Measurements from ENCODE around the gene SLC9A7.
A peak's percentile ranks its signal among the peaks of the same experiment; 100 is the strongest.

SLC9A7 gene

DNA sequence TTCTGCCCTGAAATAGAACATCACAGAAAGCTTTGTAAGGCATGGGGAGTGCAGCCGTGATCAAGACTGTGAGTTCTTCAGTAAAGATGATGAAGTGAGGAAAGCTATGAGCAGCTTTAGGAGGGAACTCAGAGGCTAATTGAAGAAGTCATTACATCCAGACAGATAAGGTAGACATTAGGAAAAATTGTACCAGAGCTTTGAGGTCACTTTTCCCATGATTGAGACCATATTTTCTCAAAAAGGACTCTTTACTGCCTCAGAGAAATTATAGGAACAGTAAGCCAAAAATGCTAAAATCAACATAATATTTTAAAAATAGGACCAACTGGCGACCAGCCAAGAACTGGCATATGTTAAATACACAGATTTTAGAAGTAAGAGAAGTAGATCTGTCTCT, 174.2 kb downstream of the SLC9A7 start (continued):
- TF ChIP-seq, protein P1, sequence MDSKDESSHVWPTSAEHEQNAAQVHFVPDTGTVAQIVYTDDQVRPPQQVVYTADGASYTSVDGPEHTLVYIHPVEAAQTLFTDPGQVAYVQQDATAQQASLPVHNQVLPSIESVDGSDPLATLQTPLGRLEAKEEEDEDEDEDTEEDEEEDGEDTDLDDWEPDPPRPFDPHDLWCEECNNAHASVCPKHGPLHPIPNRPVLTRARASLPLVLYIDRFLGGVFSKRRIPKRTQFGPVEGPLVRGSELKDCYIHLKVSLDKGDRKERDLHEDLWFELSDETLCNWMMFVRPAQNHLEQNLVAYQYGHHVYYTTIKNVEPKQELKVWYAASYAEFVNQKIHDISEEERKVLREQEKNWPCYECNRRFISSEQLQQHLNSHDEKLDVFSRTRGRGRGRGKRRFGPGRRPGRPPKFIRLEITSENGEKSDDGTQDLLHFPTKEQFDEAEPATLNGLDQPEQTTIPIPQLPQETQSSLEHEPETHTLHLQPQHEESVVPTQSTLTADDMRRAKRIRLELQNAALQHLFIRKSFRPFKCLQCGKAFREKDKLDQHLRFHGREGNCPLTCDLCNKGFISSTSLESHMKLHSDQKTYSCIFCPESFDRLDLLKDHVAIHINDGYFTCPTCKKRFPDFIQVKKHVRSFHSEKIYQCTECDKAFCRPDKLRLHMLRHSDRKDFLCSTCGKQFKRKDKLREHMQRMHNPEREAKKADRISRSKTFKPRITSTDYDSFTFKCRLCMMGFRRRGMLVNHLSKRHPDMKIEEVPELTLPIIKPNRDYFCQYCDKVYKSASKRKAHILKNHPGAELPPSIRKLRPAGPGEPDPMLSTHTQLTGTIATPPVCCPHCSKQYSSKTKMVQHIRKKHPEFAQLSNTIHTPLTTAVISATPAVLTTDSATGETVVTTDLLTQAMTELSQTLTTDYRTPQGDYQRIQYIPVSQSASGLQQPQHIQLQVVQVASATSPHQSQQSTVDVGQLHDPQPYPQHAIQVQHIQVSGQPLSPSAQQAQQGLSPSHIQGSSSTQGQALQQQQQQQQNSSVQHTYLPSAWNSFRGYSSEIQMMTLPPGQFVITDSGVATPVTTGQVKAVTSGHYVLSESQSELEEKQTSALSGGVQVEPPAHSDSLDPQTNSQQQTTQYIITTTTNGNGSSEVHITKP (tag by site-specific recombination; IDR thresholded peaks at IDR 0.05), result no peak
- no peak for TF ChIP-seq ZNF514 (tag by site-specific recombination; IDR thresholded peaks at IDR 0.05)
- TF ChIP-seq, protein P2, sequence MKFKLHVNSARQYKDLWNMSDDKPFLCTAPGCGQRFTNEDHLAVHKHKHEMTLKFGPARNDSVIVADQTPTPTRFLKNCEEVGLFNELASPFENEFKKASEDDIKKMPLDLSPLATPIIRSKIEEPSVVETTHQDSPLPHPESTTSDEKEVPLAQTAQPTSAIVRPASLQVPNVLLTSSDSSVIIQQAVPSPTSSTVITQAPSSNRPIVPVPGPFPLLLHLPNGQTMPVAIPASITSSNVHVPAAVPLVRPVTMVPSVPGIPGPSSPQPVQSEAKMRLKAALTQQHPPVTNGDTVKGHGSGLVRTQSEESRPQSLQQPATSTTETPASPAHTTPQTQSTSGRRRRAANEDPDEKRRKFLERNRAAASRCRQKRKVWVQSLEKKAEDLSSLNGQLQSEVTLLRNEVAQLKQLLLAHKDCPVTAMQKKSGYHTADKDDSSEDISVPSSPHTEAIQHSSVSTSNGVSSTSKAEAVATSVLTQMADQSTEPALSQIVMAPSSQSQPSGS (tag by site-specific recombination; IDR thresholded peaks at IDR 0.05; ENCODE audit: low read depth), result no peak
- no peak for TF ChIP-seq ZNF660 (tag by site-specific recombination; IDR thresholded peaks at IDR 0.05)
- TF ChIP-seq, protein P3, sequence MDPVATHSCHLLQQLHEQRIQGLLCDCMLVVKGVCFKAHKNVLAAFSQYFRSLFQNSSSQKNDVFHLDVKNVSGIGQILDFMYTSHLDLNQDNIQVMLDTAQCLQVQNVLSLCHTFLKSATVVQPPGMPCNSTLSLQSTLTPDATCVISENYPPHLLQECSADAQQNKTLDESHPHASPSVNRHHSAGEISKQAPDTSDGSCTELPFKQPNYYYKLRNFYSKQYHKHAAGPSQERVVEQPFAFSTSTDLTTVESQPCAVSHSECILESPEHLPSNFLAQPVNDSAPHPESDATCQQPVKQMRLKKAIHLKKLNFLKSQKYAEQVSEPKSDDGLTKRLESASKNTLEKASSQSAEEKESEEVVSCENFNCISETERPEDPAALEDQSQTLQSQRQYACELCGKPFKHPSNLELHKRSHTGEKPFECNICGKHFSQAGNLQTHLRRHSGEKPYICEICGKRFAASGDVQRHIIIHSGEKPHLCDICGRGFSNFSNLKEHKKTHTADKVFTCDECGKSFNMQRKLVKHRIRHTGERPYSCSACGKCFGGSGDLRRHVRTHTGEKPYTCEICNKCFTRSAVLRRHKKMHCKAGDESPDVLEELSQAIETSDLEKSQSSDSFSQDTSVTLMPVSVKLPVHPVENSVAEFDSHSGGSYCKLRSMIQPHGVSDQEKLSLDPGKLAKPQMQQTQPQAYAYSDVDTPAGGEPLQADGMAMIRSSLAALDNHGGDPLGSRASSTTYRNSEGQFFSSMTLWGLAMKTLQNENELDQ (tag by site-specific recombination; IDR thresholded peaks at IDR 0.05; ENCODE audit: low read depth), result no peak
- TF ChIP-seq ZNF121 (tag by site-specific recombination; IDR thresholded peaks at IDR 0.05), result no peak

DNA sequence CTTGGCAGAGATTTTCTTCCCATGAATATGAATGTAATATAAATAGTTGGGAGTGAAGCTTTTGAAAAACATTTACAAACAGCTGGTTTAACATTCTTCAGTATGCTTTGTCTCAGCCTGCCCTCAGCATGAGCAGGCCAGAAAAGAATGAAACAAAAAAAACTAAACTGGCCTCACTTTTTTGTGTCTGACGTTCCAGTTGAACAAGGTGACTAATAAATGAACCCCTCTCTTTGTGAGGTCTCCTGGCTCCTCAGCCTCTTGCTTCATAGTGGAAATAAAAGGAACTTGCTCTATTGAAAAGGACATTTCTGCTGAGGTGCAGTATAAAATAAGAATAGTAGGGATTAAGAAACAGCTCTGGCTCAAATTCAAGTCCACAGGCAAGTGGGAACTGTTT, 176.0 kb downstream of the SLC9A7 start:
- Histone ChIP-seq H3K36me3 (ENCODE audit: control insufficient read depth in 2 of 2, insufficient read depth in 1 of 2, low read length in 2 of 2) (no peaks in the 10 kb centered on the region; a peak in 1 of 3 replicates), H3K4me1 (ENCODE audit: control insufficient read depth, insufficient read depth, low read length) (no peaks in the 10 kb centered on the region), H3K4me3 (ENCODE audit: low read depth, low read length) (no peak overlapping the region), H3K27ac (ENCODE audit: extremely low read depth, low read depth, low read length) (no peak overlapping the region), H3K9me3 (ENCODE audit: control insufficient read depth, insufficient read depth, low read depth, low read length) (no peaks in the 10 kb centered on the region)
- POLR2A ChIA-PET, result interaction anchor here (0.7 kb wide), 1 partner anchor 1183 kb away, joined by 5 read pairs; no protein-coding TSS in a partner anchor
- CTCF ChIA-PET, result interaction anchor here (0.8 kb wide), 1 partner anchor 10 kb away, joined by 4 read pairs; no protein-coding TSS in a partner anchor
- TF ChIP-seq, protein P4, sequence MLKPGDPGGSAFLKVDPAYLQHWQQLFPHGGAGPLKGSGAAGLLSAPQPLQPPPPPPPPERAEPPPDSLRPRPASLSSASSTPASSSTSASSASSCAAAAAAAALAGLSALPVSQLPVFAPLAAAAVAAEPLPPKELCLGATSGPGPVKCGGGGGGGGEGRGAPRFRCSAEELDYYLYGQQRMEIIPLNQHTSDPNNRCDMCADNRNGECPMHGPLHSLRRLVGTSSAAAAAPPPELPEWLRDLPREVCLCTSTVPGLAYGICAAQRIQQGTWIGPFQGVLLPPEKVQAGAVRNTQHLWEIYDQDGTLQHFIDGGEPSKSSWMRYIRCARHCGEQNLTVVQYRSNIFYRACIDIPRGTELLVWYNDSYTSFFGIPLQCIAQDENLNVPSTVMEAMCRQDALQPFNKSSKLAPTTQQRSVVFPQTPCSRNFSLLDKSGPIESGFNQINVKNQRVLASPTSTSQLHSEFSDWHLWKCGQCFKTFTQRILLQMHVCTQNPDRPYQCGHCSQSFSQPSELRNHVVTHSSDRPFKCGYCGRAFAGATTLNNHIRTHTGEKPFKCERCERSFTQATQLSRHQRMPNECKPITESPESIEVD (tag by site-specific recombination; IDR thresholded peaks at IDR 0.05), result 0 out of 2 replicates have a peak, but pooled peaks have one; percentile 17
- TF ChIP-seq ZNF555 (tag by site-specific recombination; conservative IDR thresholded peaks at IDR 0.05), result no peak

DNA sequence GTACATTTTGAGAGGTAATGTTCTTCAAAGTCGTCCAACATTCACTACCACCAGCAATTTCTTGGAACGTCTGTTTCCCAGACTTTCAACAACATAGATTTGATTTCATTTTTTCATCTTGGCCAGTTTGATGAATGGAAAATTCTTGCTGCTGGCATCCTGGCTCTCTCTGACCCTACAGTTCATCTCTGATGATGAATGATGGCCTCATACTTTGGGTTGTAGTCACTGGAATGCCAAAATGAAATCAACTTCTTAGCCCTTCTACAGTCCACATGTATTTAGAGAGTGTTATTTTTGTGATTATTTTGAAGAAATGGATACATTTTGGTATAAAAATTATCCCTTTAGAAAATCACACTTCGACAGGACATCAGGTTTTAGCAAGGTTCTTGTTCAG, 176.6 kb downstream of the SLC9A7 start:
- TF ChIP-seq MZF1 (tag by site-specific recombination; IDR thresholded peaks at IDR 0.05; ENCODE audit: borderline replicate concordance) (no peak), ZNF416 (tag by site-specific recombination; IDR thresholded peaks at IDR 0.05) (no peak)
- CTCF ChIA-PET, result no interaction called here
- H3K4me3 ChIP-seq (ENCODE audit: low read depth, low read length), result no peak overlapping the region
- H3K4me1 ChIP-seq (ENCODE audit: control insufficient read depth, insufficient read depth, low read length), result no peaks in the 10 kb centered on the region
- no peaks in the 10 kb centered on the region for H3K9me3 ChIP-seq (ENCODE audit: control insufficient read depth, insufficient read depth, low read depth, low read length)
- H3K36me3 ChIP-seq (ENCODE audit: control insufficient read depth in 2 of 2, insufficient read depth in 1 of 2, low read length in 2 of 2), result no peaks in the 10 kb centered on the region; a peak in 1 of 3 replicates
- POLR2A ChIA-PET, result no interaction called here
- H3K27ac ChIP-seq (ENCODE audit: extremely low read depth, low read depth, low read length), result no peak overlapping the region
